Brain microvascular endothelial cell (primary cell): ENCODE measurements around the gene GNA12.
A peak's percentile ranks its signal among the peaks of the same experiment; 100 is the strongest.

Experiments used
- DNase-seq: peaks from one replicate; pipeline ENCODE4 v3.0.0-alpha.2; 2020
- H3K27ac ChIP-seq: fragments of 250-450 bp; sonication (Bioruptor Pico); 2 replicates; pipeline ENCODE4 v1.5.1; 2020; ENCODE audit warnings: mild to moderate bottlenecking, moderate library complexity
- H3K27me3 ChIP-seq: fragments of 250-450 bp; sonication (Bioruptor Pico); replicated peaks from 2 replicates; pipeline ENCODE4 v1.5.1; 2020; ENCODE audit warnings: mild to moderate bottlenecking
- H3K36me3 ChIP-seq: fragments of 250-450 bp; sonication (Bioruptor Pico); replicated peaks from 2 replicates; pipeline ENCODE4 v1.5.1; 2020; ENCODE audit warnings: mild to moderate bottlenecking
- H3K4me3 ChIP-seq: 2 replicates; pipeline ENCODE4 v1.5.1; 2011; ENCODE audit warnings: low read depth, mild to moderate bottlenecking, control low read depth, low read length, moderate library complexity
- CTCF ChIP-seq: IDR thresholded peaks from 2 replicates; pipeline ENCODE4 v1.5.1; 2011; ENCODE audit warnings: low read depth, mild to moderate bottlenecking, moderate library complexity, low read length, control low read depth, inconsistent platforms; ENCODE audit errors: missing control alignments
- in situ Hi-C: cut with HindIII; loops from 2 replicates; pipeline ENCODE4 v1.10.0; 2017; ENCODE audit warnings: low sequenced_read_pairs, low pct_ligation_motif_present

Gene GNA12

GRCh38 chr7:2864204-2864985 is 20.3 kb upstream of the GNA12 start:
- DNase-seq: no peak
- in situ Hi-C loops: no loop called here
- TF ChIP-seq CTCF: no peak
- Histone ChIP-seq H3K4me3 (peak overlapping the region; percentile 16), H3K27me3 (no peaks in the 10 kb centered on the region), H3K27ac (peak overlapping the region; percentile 88), H3K36me3 (no peaks in the 10 kb centered on the region)

- peak; percentile 97 for DNase-seq
- Histone ChIP-seq H3K4me3 (peak overlapping the region; percentile 16), H3K27me3 (no peaks in the 10 kb centered on the region), H3K36me3 (no peaks in the 10 kb centered on the region), H3K27ac (peak overlapping the region; percentile 88)
- in situ Hi-C loops: no loop called here
- peak; percentile 1 for TF ChIP-seq CTCF
Measured at GRCh38 chr7:2863461-2864066, 19.5 kb upstream of the GNA12 start.

- in situ Hi-C loops: no loop called here
- no peak for TF ChIP-seq CTCF
- no peaks in the 10 kb centered on the region for H3K27me3 ChIP-seq
- DNase-seq: peak; percentile 85
- H3K27ac ChIP-seq: peak overlapping the region; percentile 88
- H3K36me3 ChIP-seq: no peaks in the 10 kb centered on the region
- no peak overlapping the region for H3K4me3 ChIP-seq
Measured at GRCh38 chr7:2862831-2863361, 18.8 kb upstream of the GNA12 start.

GRCh38 chr7:2861509-2861908 is 17.4 kb upstream of the GNA12 start:
- Histone ChIP-seq H3K27me3 (no peaks in the 10 kb centered on the region), H3K36me3 (no peaks in the 10 kb centered on the region), H3K4me3 (no peak overlapping the region), H3K27ac (no peak overlapping the region)
- TF ChIP-seq CTCF: no peak
- in situ Hi-C loops: no loop called here
- no peak for DNase-seq

- H3K36me3 ChIP-seq: no peaks in the 10 kb centered on the region
- H3K27ac ChIP-seq: no peak overlapping the region
- no peak overlapping the region for H3K4me3 ChIP-seq
- in situ Hi-C loops: no loop called here
- no peak for TF ChIP-seq CTCF
- H3K27me3 ChIP-seq: no peaks in the 10 kb centered on the region
- DNase-seq: no peak
Measured at GRCh38 chr7:2860627-2861133, 16.6 kb upstream of the GNA12 start.
